GM18909 (cell line): ENCODE measurements around the gene MPHOSPH9.

Source experiments
- ATAC-seq: cut with Tn5 transposase; IDR thresholded peaks from one replicate; pipeline ENCODE4 v1.9.1; 2021; ENCODE audit warnings: mild to moderate bottlenecking; ENCODE audit not compliant: unreplicated experiment, poor library complexity

The MPHOSPH9 gene

DNA sequence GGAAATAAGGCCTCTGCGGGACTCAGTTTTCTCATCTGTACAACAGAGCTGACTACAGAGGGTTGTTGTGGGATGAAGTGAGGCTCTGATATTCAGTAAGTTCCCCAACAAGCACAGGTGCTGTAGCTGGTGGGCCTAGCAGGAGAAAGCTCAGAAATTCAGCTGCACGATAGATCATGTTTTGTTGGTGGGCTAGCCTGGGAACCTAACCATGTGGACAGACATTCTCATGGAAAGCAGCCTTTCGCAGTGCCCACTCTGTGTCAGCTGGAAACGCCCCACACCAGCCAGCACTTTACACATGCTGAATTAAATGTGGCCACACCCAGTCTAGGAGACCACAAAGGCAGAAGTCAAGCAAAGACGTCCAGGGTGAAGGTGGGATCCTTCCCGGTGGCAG lies 98.1 kb downstream of the MPHOSPH9 start:
- ATAC-seq, result no peak

GRCh38 chr12:123134271-123134671 lies 98.7 kb downstream of the MPHOSPH9 start:
- no peak for ATAC-seq

GRCh38 chr12:123133701-123134100 lies 99.2 kb downstream of the MPHOSPH9 start:
- ATAC-seq, result no peak

- no peak for ATAC-seq
Observed at GRCh38 chr12:123132951-123133619, 99.9 kb downstream of the MPHOSPH9 start.

DNA sequence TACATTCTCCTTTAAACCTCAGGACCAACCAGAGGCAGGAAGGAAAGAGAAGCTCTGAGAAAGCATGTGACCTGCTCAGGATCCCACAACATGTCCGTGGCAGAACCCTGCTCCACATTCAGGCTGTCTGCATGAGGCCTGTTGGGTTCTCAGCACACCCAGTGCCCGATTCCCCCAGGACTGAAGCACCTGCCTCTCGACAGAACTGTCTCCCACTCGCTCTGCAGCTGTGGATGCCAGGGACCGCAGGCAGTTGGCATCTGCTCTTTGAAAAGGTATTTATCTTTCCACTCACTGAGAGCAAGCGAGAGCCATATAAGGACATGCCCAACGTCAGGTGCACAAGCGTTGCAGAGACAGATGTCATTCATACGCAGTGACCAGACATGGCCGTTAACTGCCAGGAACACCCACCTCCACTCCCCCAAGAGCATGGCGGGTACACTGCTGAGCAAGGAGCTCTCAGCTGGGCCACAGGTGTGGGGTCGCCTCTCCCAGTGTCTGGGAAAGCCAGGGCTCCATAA lies 101.0 kb downstream of the MPHOSPH9 start:
- no peak for ATAC-seq

- ATAC-seq, result no peak
Observed at GRCh38 chr12:123131291-123131832, 101.6 kb downstream of the MPHOSPH9 start.

- ATAC-seq, result no peak
Observed at GRCh38 chr12:123129621-123130020, 103.3 kb downstream of the MPHOSPH9 start.

GRCh38 chr12:123127182-123127495 lies 105.8 kb downstream of the MPHOSPH9 start:
- ATAC-seq, result no peak

- ATAC-seq, result no peak
Observed at GRCh38 chr12:123126294-123127181, 106.4 kb downstream of the MPHOSPH9 start.

GRCh38 chr12:123122626-123123025 lies 110.3 kb downstream of the MPHOSPH9 start:
- no peak for ATAC-seq

GRCh38 chr12:123121670-123122069 lies 111.3 kb downstream of the MPHOSPH9 start:
- no peak for ATAC-seq

DNA sequence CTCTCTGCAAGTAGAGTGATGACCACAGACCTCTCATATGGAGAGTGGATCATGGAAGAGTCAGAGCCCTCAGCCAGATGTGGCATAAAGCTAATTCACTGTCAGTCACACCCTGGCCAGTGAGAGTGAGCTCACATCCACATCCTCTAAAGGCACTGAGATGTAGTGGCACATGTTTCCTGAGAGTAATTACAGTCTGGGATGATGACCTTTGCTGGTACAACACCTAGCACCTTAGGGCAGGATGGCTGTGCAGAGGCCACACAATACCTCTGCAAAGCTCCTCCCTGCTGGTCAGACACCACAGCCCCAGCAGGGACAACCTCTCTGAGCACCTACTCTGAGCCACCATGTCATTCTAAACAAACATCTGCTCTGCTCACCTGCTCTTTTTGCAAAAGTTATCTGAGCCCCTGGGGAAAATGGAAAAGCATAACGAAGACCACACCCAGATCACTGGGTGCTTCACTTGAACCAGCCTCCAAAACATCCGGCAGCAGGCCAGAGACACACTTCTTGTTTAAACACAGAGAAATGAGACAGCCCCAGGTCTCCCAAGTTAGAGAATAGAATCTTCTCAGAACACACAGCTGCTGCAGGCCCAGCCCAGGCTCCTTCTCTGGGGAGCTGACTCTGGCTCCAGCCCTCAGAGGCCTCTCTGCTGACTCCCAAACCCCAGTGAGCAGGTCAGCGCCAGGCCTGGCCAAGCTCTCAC lies 112.3 kb downstream of the MPHOSPH9 start:
- peak; percentile 33 for ATAC-seq

GRCh38 chr12:123119808-123120207 lies 113.1 kb downstream of the MPHOSPH9 start:
- ATAC-seq, result peak; percentile 85

DNA sequence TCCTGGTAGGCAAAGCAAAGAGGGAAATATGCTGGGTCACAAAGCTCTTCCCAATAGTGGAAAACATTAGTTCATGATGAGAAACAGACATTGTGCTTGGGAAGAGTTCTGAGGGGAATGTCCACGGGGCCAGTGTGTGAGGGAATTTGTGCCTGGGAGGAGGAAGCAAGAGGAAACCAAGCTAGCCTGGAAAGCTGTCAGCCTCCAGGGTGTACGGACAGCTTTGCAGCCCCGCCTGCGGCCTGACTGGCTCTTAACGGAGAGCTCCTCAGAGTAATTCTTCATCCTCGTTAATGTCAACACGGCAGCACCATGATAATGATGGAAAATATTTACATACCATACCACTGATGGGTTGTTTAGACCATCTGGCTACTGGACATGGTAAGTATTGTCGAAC lies 114.4 kb downstream of the MPHOSPH9 start:
- no peak for ATAC-seq

- ATAC-seq, result no peak
Observed at GRCh38 chr12:123115409-123116121, 117.4 kb downstream of the MPHOSPH9 start.

DNA sequence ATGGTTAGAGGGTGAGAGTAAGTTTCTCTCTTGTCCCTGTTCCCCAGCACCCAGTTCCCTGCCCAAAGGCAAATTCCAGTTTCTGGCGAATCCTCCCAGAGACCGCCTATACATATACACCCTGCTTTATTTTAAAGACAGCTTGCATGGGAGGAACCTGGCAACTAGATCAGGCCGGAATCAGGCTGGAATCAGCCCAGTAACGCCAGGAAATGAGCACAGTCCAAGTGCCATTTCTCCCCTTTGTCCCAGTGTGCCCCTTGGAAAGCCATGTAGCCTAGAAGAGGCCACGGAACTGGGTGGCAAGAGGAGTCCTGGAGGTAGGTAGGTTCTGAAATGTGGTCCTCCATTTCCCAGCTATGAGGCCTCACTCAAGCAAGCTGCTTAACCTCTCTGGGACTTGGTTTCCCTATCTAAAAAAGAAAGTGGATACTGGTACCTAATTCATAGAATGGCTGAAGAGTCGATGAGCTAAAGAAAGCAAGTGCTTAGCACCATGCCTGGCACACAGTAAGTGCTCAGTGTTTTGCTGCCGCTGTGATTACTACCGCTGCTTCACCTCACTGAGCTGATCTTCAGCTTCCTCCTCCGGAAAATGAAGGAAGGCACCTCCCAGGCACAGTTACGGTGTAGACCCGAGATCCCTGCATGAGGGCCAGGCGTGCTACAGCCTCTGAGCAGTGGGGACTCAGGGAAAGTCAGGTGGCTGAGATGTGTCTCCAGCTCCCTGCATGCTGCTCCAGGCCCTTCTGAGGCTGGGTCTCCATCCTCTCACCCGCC lies 118.4 kb downstream of the MPHOSPH9 start:
- ATAC-seq, result no peak

GRCh38 chr12:123113026-123113425 lies 119.9 kb downstream of the MPHOSPH9 start:
- no peak for ATAC-seq

- ATAC-seq, result no peak
Observed at GRCh38 chr12:123111498-123112165, 121.3 kb downstream of the MPHOSPH9 start.

DNA sequence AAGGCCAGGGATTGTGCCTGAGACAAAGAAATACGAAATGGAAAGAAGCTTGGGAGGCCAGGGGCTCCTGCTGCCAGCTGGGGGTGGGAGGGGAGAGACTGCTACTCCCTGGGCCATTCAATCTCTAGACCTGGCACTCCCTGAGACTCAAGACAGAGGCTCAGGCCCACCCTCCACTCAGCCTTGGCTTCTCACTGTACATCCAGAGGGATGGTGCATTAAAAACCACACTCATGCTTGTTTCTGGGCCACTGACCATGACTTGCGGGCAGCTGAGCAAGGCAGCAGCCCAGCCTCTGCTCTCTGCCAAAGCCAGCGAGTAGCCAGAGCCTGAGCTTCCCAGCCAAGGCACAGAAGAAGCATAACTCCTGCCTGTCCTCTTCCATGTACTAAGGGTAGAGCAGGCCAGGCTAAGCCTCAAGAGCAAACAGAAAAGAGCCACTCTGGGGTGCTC lies 123.6 kb downstream of the MPHOSPH9 start:
- ATAC-seq, result no peak
